ENCODE measurements around the gene INSR. TPM values are rescaled to one million over a fixed set of nuclear protein-coding genes. Genes with fewer than 3 reads are reported as not detected.

INSR gene
- total RNA-seq, 1 experiment from 2014 or later, result 2.5 TPM

DNA sequence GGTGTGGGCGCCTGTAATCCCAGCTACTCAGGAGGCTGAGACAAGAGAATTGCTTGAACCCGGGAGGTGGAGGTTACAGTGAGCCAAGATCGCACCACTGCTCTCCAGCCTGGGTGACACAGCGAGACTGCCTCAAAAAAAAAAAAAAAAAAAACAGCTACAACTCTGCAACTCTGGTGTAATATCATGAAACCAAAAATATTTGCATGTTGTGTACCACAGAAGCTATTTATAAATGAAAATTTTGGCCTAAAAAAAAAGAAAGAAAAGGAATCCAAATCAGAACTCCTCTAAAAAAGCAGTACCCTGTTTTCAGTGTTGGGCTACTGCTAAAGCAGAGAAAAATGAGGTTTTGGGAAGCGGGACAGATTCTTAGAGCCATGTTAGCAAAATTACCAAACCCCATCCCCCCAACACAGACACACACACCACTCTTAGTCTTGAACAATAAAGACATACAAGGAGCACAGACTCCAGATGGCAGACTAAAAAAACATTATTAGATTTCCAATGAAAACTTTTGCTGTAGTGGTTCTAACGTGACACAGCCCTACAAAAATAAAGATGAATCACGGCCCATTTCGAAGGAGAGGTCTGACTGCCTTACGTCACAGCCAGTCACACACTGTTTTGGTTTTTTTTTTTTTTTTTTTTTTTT, 51.5 kb downstream of the INSR start:
- no peak overlapping the region for H3K27ac ChIP-seq (ENCODE audit: low read length)
- in situ Hi-C loops (cut with HindIII; ENCODE audit: low pct_unique_long_range_greater_than_20kb, low sequenced_read_pairs), result no loop called here
- ATAC-seq, result no peak

DNA sequence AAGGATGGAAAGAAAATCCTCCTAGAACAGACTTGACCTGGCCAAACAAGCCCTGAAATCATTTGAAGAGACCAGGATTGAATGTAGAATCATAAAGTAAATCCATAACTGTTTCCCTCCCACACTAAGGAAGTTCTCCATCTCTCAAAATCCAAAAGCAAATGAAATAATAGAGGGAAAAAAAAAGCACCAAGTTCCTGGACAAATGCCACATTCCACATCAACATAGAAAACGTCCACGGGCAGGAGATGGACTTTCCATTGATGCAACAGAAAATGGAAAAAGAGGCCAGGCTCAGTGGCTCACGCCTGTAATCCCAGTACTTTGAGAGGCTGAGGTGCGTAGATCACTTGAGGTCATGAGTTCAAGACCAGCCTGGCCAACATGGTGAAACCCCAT, 56.2 kb downstream of the INSR start:
- ChIA-PET CTCF (interaction anchor here (0.7 kb wide), 1 partner anchor 16 kb away, joined by 8 read pairs; no protein-coding TSS in a partner anchor), POLR2A (no interaction called here)
- no TSS peak for BruUV-seq (replicated peaks)
- TF ChIP-seq POLR2AphosphoS5 (IDR thresholded peaks at IDR 0.05; ENCODE audit: low read depth, low read length), result no peak
- TF ChIP-seq, protein P1, sequence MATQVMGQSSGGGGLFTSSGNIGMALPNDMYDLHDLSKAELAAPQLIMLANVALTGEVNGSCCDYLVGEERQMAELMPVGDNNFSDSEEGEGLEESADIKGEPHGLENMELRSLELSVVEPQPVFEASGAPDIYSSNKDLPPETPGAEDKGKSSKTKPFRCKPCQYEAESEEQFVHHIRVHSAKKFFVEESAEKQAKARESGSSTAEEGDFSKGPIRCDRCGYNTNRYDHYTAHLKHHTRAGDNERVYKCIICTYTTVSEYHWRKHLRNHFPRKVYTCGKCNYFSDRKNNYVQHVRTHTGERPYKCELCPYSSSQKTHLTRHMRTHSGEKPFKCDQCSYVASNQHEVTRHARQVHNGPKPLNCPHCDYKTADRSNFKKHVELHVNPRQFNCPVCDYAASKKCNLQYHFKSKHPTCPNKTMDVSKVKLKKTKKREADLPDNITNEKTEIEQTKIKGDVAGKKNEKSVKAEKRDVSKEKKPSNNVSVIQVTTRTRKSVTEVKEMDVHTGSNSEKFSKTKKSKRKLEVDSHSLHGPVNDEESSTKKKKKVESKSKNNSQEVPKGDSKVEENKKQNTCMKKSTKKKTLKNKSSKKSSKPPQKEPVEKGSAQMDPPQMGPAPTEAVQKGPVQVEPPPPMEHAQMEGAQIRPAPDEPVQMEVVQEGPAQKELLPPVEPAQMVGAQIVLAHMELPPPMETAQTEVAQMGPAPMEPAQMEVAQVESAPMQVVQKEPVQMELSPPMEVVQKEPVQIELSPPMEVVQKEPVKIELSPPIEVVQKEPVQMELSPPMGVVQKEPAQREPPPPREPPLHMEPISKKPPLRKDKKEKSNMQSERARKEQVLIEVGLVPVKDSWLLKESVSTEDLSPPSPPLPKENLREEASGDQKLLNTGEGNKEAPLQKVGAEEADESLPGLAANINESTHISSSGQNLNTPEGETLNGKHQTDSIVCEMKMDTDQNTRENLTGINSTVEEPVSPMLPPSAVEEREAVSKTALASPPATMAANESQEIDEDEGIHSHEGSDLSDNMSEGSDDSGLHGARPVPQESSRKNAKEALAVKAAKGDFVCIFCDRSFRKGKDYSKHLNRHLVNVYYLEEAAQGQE (IDR thresholded peaks at IDR 0.05; ENCODE audit: insufficient read depth in 1 of 2, low read depth in 2 of 2, low read length in 1 of 2), result no peak
- in situ Hi-C loops (cut with HindIII; ENCODE audit: low pct_unique_long_range_greater_than_20kb, low sequenced_read_pairs) (no loop called here), intact Hi-C loops (cut with micrococcal nuclease; ENCODE audit: unreplicated experiment) (no loop called here)
- no peaks in the 10 kb centered on the region for H3K4me1 ChIP-seq (ENCODE audit: control insufficient read depth, insufficient read depth, low read length)
- no peak overlapping the region for H3K27ac ChIP-seq (ENCODE audit: low read length)
- DNase-seq (ENCODE audit: low read depth, low spot score) (no peak), ATAC-seq (no peak)
- no peak overlapping the region for H3K4me3 ChIP-seq (ENCODE audit: low read depth in 2 of 2, low read length in 2 of 2)
- no peaks in the 10 kb centered on the region for H3K36me3 ChIP-seq (ENCODE audit: control insufficient read depth, insufficient read depth, low read length)
- H3K9me3 ChIP-seq (ENCODE audit: control insufficient read depth, insufficient read depth, low read depth, low read length), result no peaks in the 10 kb centered on the region
- H3K27me3 ChIP-seq (ENCODE audit: control insufficient read depth, insufficient read depth, low read length), result no peaks in the 10 kb centered on the region

More for the DNA sequence above, 51.5 kb downstream of the INSR start:
- POLR2A ChIA-PET, result no interaction called here
- Histone ChIP-seq H3K9me3 (ENCODE audit: control insufficient read depth, insufficient read depth, low read depth, low read length) (no peaks in the 10 kb centered on the region), H3K27me3 (ENCODE audit: control insufficient read depth, insufficient read depth, low read length) (no peaks in the 10 kb centered on the region), H3K4me1 (ENCODE audit: control insufficient read depth, insufficient read depth, low read length) (no peaks in the 10 kb centered on the region), H3K4me3 (ENCODE audit: low read depth in 2 of 2, low read length in 2 of 2) (no peak overlapping the region), H3K36me3 (ENCODE audit: control insufficient read depth, insufficient read depth, low read length) (no peaks in the 10 kb centered on the region)
- BruUV-seq (replicated peaks), result no TSS peak
- no peak for DNase-seq (ENCODE audit: low read depth, low spot score)
- CTCF ChIA-PET, result interaction anchor here (1.1 kb wide), 1 partner anchor 133 kb away, joined by 3 read pairs; no protein-coding TSS in a partner anchor
- intact Hi-C loops (cut with micrococcal nuclease; ENCODE audit: unreplicated experiment), result no loop called here
- TF ChIP-seq TCF7L2 (IDR thresholded peaks at IDR 0.05; ENCODE audit: low read depth, low read length) (no peak), POLR2AphosphoS5 (IDR thresholded peaks at IDR 0.05; ENCODE audit: low read depth, low read length) (no peak), SIN3A (IDR thresholded peaks at IDR 0.05; ENCODE audit: borderline replicate concordance, insufficient read depth, low read depth, low read length) (no peak)
- TF ChIP-seq, protein P1 (IDR thresholded peaks at IDR 0.05; ENCODE audit: insufficient read depth in 1 of 2, low read depth in 2 of 2, low read length in 1 of 2), result no peak
- TF ChIP-seq, protein P2, sequence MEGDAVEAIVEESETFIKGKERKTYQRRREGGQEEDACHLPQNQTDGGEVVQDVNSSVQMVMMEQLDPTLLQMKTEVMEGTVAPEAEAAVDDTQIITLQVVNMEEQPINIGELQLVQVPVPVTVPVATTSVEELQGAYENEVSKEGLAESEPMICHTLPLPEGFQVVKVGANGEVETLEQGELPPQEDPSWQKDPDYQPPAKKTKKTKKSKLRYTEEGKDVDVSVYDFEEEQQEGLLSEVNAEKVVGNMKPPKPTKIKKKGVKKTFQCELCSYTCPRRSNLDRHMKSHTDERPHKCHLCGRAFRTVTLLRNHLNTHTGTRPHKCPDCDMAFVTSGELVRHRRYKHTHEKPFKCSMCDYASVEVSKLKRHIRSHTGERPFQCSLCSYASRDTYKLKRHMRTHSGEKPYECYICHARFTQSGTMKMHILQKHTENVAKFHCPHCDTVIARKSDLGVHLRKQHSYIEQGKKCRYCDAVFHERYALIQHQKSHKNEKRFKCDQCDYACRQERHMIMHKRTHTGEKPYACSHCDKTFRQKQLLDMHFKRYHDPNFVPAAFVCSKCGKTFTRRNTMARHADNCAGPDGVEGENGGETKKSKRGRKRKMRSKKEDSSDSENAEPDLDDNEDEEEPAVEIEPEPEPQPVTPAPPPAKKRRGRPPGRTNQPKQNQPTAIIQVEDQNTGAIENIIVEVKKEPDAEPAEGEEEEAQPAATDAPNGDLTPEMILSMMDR (IDR thresholded peaks at IDR 0.05), result no peak

All from Panc1 (cell line).